BE2C (cell line): ENCODE measurements around the gene ABCC5.

Experiments
- DNase-seq: peaks from one replicate; pipeline ENCODE4 v3.0.0-alpha.2; 2020
- H3K27me3 ChIP-seq: fragments of 250-450 bp; sonication (Bioruptor Pico); 2 replicates; pipeline ENCODE4 v1.5.1; 2020; ENCODE audit warnings: mild to moderate bottlenecking
- H3K36me3 ChIP-seq: fragments of 250-450 bp; sonication (Bioruptor Pico); 2 replicates; pipeline ENCODE4 v1.5.1; 2020; ENCODE audit warnings: mild to moderate bottlenecking
- H3K4me1 ChIP-seq: fragments of 250-450 bp; sonication (Bioruptor Pico); 2 replicates; pipeline ENCODE4 v1.5.1; 2020
- H3K4me3 ChIP-seq: 2 replicates; pipeline ENCODE4 v1.5.1; 2011; ENCODE audit warnings: low read depth, low read length
- H3K9me3 ChIP-seq: fragments of 250-450 bp; sonication (Bioruptor Pico); 2 replicates; pipeline ENCODE4 v1.5.1; 2020
- TF ChIP-seq, protein P1 (sequence below): IDR thresholded peaks from 2 replicates; pipeline ENCODE4 v1.5.1; 2012; ENCODE audit warnings: mild to moderate bottlenecking, low read depth, low read length

Gene ABCC5

DNA sequence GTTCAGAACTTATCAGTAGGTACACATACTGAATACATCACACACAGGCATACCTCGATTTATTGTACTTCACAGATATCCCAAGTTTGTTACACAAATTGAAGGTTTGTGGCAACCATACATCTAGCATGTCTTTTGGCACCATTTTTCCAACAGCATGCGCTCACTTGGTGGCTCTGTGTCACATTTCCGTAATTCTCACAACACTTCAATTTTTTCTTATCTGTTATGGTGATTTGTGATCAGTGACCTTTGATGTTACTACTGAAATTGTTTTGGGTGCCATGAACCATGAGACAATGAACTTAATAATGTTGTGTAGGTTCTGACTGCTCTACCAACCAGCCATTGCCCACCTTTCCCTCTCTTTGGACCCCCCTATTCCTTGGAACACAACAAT lies 143.8 kb downstream of the ABCC5 start:
- Histone ChIP-seq H3K36me3 (peaks cover 23% of the 10 kb centered on the region), H3K4me1 (no peaks in the 10 kb centered on the region), H3K27me3 (no peaks in the 10 kb centered on the region), H3K9me3 (no peaks in the 10 kb centered on the region), H3K4me3 (no peak overlapping the region)
- DNase-seq: no peak
- TF ChIP-seq, protein P1, sequence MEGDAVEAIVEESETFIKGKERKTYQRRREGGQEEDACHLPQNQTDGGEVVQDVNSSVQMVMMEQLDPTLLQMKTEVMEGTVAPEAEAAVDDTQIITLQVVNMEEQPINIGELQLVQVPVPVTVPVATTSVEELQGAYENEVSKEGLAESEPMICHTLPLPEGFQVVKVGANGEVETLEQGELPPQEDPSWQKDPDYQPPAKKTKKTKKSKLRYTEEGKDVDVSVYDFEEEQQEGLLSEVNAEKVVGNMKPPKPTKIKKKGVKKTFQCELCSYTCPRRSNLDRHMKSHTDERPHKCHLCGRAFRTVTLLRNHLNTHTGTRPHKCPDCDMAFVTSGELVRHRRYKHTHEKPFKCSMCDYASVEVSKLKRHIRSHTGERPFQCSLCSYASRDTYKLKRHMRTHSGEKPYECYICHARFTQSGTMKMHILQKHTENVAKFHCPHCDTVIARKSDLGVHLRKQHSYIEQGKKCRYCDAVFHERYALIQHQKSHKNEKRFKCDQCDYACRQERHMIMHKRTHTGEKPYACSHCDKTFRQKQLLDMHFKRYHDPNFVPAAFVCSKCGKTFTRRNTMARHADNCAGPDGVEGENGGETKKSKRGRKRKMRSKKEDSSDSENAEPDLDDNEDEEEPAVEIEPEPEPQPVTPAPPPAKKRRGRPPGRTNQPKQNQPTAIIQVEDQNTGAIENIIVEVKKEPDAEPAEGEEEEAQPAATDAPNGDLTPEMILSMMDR: no peak

DNA sequence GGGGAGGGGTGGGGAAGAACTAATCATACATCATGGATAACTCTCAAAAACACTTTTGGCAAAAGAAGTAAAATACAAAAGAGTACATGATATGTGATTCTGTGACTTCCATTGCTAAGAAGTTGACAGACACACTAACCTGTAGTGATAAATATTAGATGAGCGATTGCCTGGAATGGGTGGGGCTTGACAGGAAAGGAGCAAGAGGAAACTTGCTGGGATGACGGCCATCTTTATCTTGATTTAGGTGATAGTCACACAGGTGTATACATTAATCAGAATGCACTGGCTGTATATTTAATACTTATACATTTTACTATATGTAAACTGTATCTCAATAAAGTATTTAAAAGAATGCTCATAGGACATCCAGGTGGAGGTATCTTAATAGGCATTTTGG lies 146.1 kb downstream of the ABCC5 start:
- TF ChIP-seq, protein P1: no peak
- Histone ChIP-seq H3K9me3 (no peaks in the 10 kb centered on the region), H3K4me1 (no peaks in the 10 kb centered on the region), H3K36me3 (peaks cover 23% of the 10 kb centered on the region), H3K27me3 (no peaks in the 10 kb centered on the region), H3K4me3 (no peak overlapping the region)
- no peak for DNase-seq

DNA sequence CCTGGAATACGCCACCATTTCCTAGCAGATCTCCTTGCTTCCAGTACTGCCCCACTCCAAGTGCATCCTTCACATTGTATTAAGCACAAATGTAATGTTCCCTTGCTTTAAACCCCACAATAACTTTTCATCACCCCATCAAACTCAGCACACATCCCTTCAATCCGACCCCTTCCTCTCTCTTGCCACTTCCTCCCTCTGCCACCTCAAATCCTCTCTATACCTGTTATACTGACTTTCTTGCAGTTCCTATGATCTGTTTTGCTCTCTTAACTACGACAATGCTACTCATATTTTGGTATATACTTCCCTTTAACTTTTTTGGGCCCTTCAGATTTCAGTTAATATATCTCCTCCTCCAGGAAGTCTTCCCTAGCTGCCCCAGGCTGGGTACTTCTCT lies 147.1 kb downstream of the ABCC5 start:
- no peaks in the 10 kb centered on the region for H3K4me1 ChIP-seq
- DNase-seq: no peak
- no peaks in the 10 kb centered on the region for H3K27me3 ChIP-seq
- TF ChIP-seq, protein P1: no peak
- H3K9me3 ChIP-seq: no peaks in the 10 kb centered on the region
- H3K36me3 ChIP-seq: peaks cover 25% of the 10 kb centered on the region
- H3K4me3 ChIP-seq: no peak overlapping the region
